HCT116 (cell line): Measurements from ENCODE around the gene PCCB. TPM values are rescaled to one million over a fixed set of nuclear protein-coding genes. Genes with fewer than 3 reads are reported as not detected.
A peak's percentile ranks its signal among the peaks of the same experiment; 100 is the strongest.

Source experiments
- ATAC-seq: fragments of 200-7000 bp; cut with Tn5 transposase; 2 replicates; pipeline ENCODE4 v1.9.1; 2020; ENCODE audit warnings: mild to moderate bottlenecking, moderate library complexity
- Bru-seq: library from RNA; stranded (reverse); fragments of 400-500 nt; gene quantifications from one replicate; lab custom pipeline; 2021; lab: Mats Ljungman, UMichigan
- BruChase-seq, 2 experiments: library from RNA; stranded (reverse); fragments of 400-500 nt; gene quantifications; one replicate each; lab custom pipeline; 2021; lab: Mats Ljungman, UMichigan
- BruUV-seq: library from RNA; stranded (reverse); fragments of 400-500 nt; replicated peaks from 2 replicates; lab custom pipeline; 2021; lab: Mats Ljungman, UMichigan
- CTCF ChIA-PET: fragments of 300-600 bp; sonication (Branson Sonifier 250); formaldehyde crosslinking; loops from one replicate; lab custom pipeline; 2021; ENCODE audit warnings: antibody characterized with exemption; lab: Charles Lee
- POLR2A ChIA-PET: fragments of 300-600, 350-600 bp; sonication (Branson Sonifier 250); formaldehyde crosslinking; loops from one replicate; lab custom pipeline; 2021; ENCODE audit warnings: antibody characterized with exemption; lab: Charles Lee
- RAD21 ChIA-PET, 2 experiments: fragments of 300-600 bp; sonication (Branson Sonifier 250); formaldehyde crosslinking; loops; one replicate each; lab custom pipeline; 2023; ENCODE audit warnings: low total read pairs in 2 of 2; ENCODE audit not compliant: uncharacterized antibody in 2 of 2, unreplicated experiment in 2 of 2, low non-redundant PET in 1 of 2; lab: Charles Lee
- DNase-seq: peaks from one replicate; pipeline ENCODE4 v3.0.0-alpha.2; 2010; ENCODE audit warnings: low read depth, low spot score
- H2AFZ ChIP-seq: fragments of 200-600 bp; shearing (Covaris generic), sonication (generic); 2 replicates; pipeline ENCODE4 v1.6.1; 2017; ENCODE audit warnings: low read depth, mixed run types, mixed read lengths, antibody characterized with exemption, low read length; ENCODE audit not compliant: poor library complexity, severe bottlenecking
- H3K27ac ChIP-seq: 2 replicates; pipeline ENCODE4 v1.5.1; 2012; ENCODE audit warnings: low read depth, low read length
- H3K27me3 ChIP-seq: fragments of 200-600 bp; sonication (generic); 2 replicates; pipeline ENCODE4 v1.6.1; 2016; ENCODE audit warnings: mixed run types, low read length, mixed read lengths; ENCODE audit not compliant: insufficient read depth
- H3K36me3 ChIP-seq, 2 experiments: fragments of 200-500 bp in 1 of 2; fragments of 200-600 bp in 1 of 2; sonication (Bioruptor generic) in 1 of 2; sonication (generic) in 1 of 2; 2 replicates each; pipeline versions ENCODE4 v1.5.1 to v1.6.1; 2014 to 2016; ENCODE audit warnings: low read length in 2 of 2, inconsistent platforms in 1 of 2, mixed read lengths in 1 of 2, mixed run types in 1 of 2; ENCODE audit not compliant: insufficient read depth in 2 of 2, control insufficient read depth in 1 of 2
- H3K4me1 ChIP-seq, 2 experiments: fragments of 200-600 bp in 1 of 2; sonication (generic) in 1 of 2; 2 replicates each; pipeline versions ENCODE4 v1.5.1 to v1.6.1; 2012 to 2017; ENCODE audit warnings: low read length in 2 of 2, inconsistent platforms in 1 of 2, mild to moderate bottlenecking in 1 of 2, mixed read lengths in 1 of 2, mixed run types in 1 of 2, moderate library complexity in 1 of 2; ENCODE audit not compliant: insufficient read depth in 2 of 2, control insufficient read depth in 1 of 2
- H3K4me2 ChIP-seq: fragments of 200-600 bp; sonication (generic); 2 replicates; pipeline ENCODE4 v1.6.1; 2017; ENCODE audit warnings: mixed run types, low read length, mixed read lengths
- H3K4me3 ChIP-seq, 2 experiments: fragments of 200-600 bp in 1 of 2; sonication (generic) in 1 of 2; replicated peaks in 1 of 2; 2 replicates each; pipeline ENCODE4 v1.5.1; 2011 to 2016; ENCODE audit warnings: low read length in 2 of 2, control low read depth in 1 of 2, low read depth in 1 of 2, mild to moderate bottlenecking in 1 of 2, mixed read lengths in 1 of 2, mixed run types in 1 of 2
- H3K79me2 ChIP-seq: fragments of 200-600 bp; sonication (generic); 2 replicates; pipeline ENCODE4 v1.6.1; 2017; ENCODE audit warnings: mild to moderate bottlenecking, mixed run types, low read length, moderate library complexity, mixed read lengths; ENCODE audit not compliant: insufficient read depth
- H3K9ac ChIP-seq: fragments of 200-600 bp; sonication (generic); 2 replicates; pipeline ENCODE4 v1.6.1; 2016; ENCODE audit warnings: low read length, mixed read lengths
- H3K9me2 ChIP-seq: fragments of 200-600 bp; sonication (generic), shearing (Covaris generic); 2 replicates; pipeline ENCODE4 v1.6.1; 2017; ENCODE audit warnings: mixed run types, mild to moderate bottlenecking, moderate library complexity; ENCODE audit not compliant: insufficient read depth
- H3K9me3 ChIP-seq, 2 experiments: fragments of 200-500 bp in 1 of 2; fragments of 200-600 bp in 1 of 2; sonication (Bioruptor generic) in 1 of 2; sonication (generic) in 1 of 2; 2 replicates each; pipeline ENCODE4 v1.6.1; 2014 to 2017; ENCODE audit warnings: low read length in 2 of 2, mixed read lengths in 2 of 2, inconsistent platforms in 1 of 2, low read depth in 1 of 2, mild to moderate bottlenecking in 1 of 2, mixed run types in 1 of 2, moderate library complexity in 1 of 2; ENCODE audit not compliant: control insufficient read depth in 1 of 2, insufficient read depth in 1 of 2
- H4K20me1 ChIP-seq: fragments of 200-600 bp; sonication (generic), shearing (Covaris generic); 2 replicates; pipeline ENCODE4 v1.6.1; 2017; ENCODE audit warnings: mixed run types, mild to moderate bottlenecking, moderate library complexity; ENCODE audit not compliant: insufficient read depth
- CBX3 ChIP-seq: IDR thresholded peaks from 2 replicates; pipeline ENCODE4 v1.6.1; 2012; ENCODE audit warnings: low read depth
- CEBPB ChIP-seq: IDR thresholded peaks from 2 replicates; pipeline ENCODE4 v1.6.1; 2012; ENCODE audit warnings: low read depth
- CTCF ChIP-seq, 3 experiments: fragments of 200-600 bp in 1 of 3; sonication (generic) in 1 of 3; IDR thresholded peaks in 2 of 3; conservative IDR thresholded peaks in 1 of 3; 2 replicates each; pipeline ENCODE4 v1.5.1; 2012 to 2017; ENCODE audit warnings: low read depth in 2 of 3, low read length in 2 of 3, antibody characterized with exemption in 1 of 3, borderline replicate concordance in 1 of 3, control low read depth in 1 of 3, mild to moderate bottlenecking in 1 of 3, mixed read lengths in 1 of 3, mixed run types in 1 of 3, moderate library complexity in 1 of 3; ENCODE audit not compliant: insufficient read depth in 1 of 3
- EZH2 ChIP-seq: fragments of 200-600 bp; sonication (generic); IDR thresholded peaks from 2 replicates; pipeline ENCODE4 v1.6.1; 2017; ENCODE audit warnings: antibody characterized with exemption, mixed run types
- FOSL1 ChIP-seq: IDR thresholded peaks from 2 replicates; pipeline ENCODE4 v1.6.1; 2012; ENCODE audit warnings: low read depth
- JUND ChIP-seq: IDR thresholded peaks from 2 replicates; pipeline ENCODE4 v1.6.1; 2012
- MAX ChIP-seq: IDR thresholded peaks from 2 replicates; pipeline ENCODE4 v1.6.1; 2012
- POLR2A ChIP-seq: IDR thresholded peaks from 2 replicates; pipeline ENCODE4 v1.7.0; 2011; ENCODE audit warnings: borderline replicate concordance; ENCODE audit not compliant: insufficient read depth, insufficient read length; ENCODE audit errors: extremely low read depth
- POLR2AphosphoS5 ChIP-seq: IDR thresholded peaks from 2 replicates; pipeline ENCODE4 v1.6.1; 2011; ENCODE audit warnings: mild to moderate bottlenecking, low read depth, low read length, moderate library complexity
- SRF ChIP-seq: IDR thresholded peaks from 2 replicates; pipeline ENCODE4 v1.6.1; 2012; ENCODE audit warnings: low read depth
- TCF7L2 ChIP-seq: IDR thresholded peaks from 2 replicates; pipeline ENCODE4 v1.7.0; 2011; ENCODE audit warnings: borderline replicate concordance, inconsistent platforms; ENCODE audit not compliant: insufficient read depth, insufficient read length; ENCODE audit errors: extremely low read depth
- YY1 ChIP-seq: IDR thresholded peaks from 2 replicates; pipeline ENCODE4 v1.6.1; 2011; ENCODE audit warnings: low read length, low read depth, moderate library complexity, mild to moderate bottlenecking; ENCODE audit not compliant: insufficient replicate concordance; ENCODE audit errors: extremely low read depth
- ZFX ChIP-seq: fragments of 450-650 bp; IDR thresholded peaks from 2 replicates; pipeline ENCODE4 v1.6.1; 2017
- intact Hi-C: fragments of 100-400 bp; cut with micrococcal nuclease; formaldehyde crosslinking; loops from 2 replicates; pipeline ENCODE4 v1.10.0; 2022
- long read RNA-seq: library from polyadenylated mRNA; unstranded; transcript quantifications from one replicate; pipeline ENCODE4 v2.0.0, GENCODE V29; 2021; ENCODE audit not compliant: unreplicated experiment
- polyA plus RNA-seq: library from polyadenylated mRNA; unstranded; fragments of >200 nt; gene quantifications from 2 replicates; pipeline ENCODE4 v1.2.1, GENCODE V29; 2012; ENCODE audit warnings: missing spikeins
- total RNA-seq: library from RNA; stranded (reverse); gene quantifications from one replicate; pipeline ENCODE4 v1.2.1, GENCODE V29; 2021; ENCODE audit not compliant: unreplicated experiment
- TF ChIP-seq, protein P1 (sequence below): IDR thresholded peaks from 2 replicates; pipeline ENCODE4 v1.6.1; 2011; ENCODE audit warnings: mild to moderate bottlenecking, low read length, moderate library complexity; ENCODE audit not compliant: insufficient replicate concordance; ENCODE audit errors: extremely low read depth
- TF ChIP-seq, protein P2 (sequence below): IDR thresholded peaks from 2 replicates; pipeline ENCODE4 v1.6.1; 2012; ENCODE audit warnings: low read depth
- TF ChIP-seq, protein P3 (sequence below): IDR thresholded peaks from 2 replicates; pipeline ENCODE4 v1.6.1; 2012

Gene PCCB
- 48.9 TPM for total RNA-seq
- polyA plus RNA-seq: 61.1 and 61.9 TPM in 2 replicates
- percentile 71 among the genes with signal in this experiment for Bru-seq, nascent RNA
- BruChase-seq, experiment 1, labeled RNA remaining after a 6-hour chase: percentile 67 among the genes with signal in this experiment
- BruChase-seq, experiment 2, labeled RNA remaining after a 2-hour chase: percentile 62 among the genes with signal in this experiment
- long read RNA-seq, full-length matches to known transcripts: 126 of 164 reads
- long read RNA-seq, partial matches to known transcripts: 27 of 164 reads
- long read RNA-seq, other reads (novel, unspliced or antisense): 11 of 164 reads

DNA sequence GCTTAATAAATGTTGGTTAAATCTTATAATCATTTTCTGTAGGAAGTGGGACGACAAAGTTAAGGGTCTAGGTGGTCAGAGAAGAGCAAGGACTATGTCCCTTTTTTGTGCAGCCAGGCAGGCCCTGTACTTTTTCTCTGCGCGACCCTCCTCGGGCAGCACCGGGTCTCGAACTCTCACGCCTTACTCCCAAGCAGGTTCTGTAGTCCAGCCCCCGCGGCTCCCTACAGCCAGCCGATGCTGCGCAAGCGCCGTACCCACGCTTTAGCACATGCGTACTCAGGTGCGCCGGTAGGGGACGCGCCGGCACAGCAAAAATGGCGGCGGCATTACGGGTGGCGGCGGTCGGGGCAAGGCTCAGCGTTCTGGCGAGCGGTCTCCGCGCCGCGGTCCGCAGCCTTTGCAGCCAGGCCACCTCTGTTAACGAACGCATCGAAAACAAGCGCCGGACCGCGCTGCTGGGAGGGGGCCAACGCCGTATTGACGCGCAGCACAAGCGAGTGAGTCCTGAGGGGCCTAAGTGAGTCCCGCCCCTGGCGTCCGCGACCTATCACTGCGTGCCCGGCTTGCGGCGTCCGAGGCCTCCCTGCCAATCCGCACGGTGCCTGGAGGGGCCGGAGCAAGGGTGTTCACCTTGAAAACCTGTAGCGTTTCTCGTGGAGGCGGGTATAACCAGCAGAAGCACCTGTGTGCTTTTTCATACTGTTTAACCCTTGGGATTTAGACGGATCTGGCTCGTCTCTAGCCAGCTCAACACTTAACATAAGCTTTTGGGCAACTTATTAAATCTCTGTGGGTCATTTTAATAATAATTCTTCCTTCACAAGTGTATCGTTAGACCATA lies at the start of gene PCCB:
PCCB (plus strand) TSS at position 282 of the 844 bp plus-strand sequence; CDS start at position 318, 36 bp downstream.
- peak within 1 kb of the TSS; percentile 70 for H3K27ac ChIP-seq
- peak within 1 kb of the TSS; percentile 70 for H3K9ac ChIP-seq
- peak within 1 kb of the TSS; percentile 90 for H3K4me2 ChIP-seq
- no peaks in the 10 kb centered on the region for H4K20me1 ChIP-seq
- H3K9me2 ChIP-seq: no peaks in the 10 kb centered on the region
- no peaks in the 10 kb centered on the region for H3K27me3 ChIP-seq
- ChIA-PET POLR2A (interaction anchor here (2.1 kb wide), 1 partner anchor 54 kb away, joined by 6 read pairs; the partner anchor contains the start of gene MSL2), CTCF (no interaction called here), RAD21 (no interaction called here)
- H3K79me2 ChIP-seq: peaks cover 31% of the 10 kb centered on the region
- peak; percentile 99 for ATAC-seq
- peak within 1 kb of the TSS; percentile 71 to 73 for H3K4me3 ChIP-seq
- peak; percentile 90 for DNase-seq
- intact Hi-C loops: loop anchor here (1.0 to 5.0 kb wide), 2 partner anchors 54 to 108 kb away; partner anchors contain the start of gene MSL2
- BruUV-seq: no TSS peak
- no peaks in the 10 kb centered on the region for H3K9me3 ChIP-seq
- peaks cover 18 to 23% of the 10 kb centered on the region in 2 experiments for H3K4me1 ChIP-seq
- H2AFZ ChIP-seq: peak within 1 kb of the TSS; percentile 44
- no peaks in the 10 kb centered on the region for H3K36me3 ChIP-seq
- TF ChIP-seq, protein P1, sequence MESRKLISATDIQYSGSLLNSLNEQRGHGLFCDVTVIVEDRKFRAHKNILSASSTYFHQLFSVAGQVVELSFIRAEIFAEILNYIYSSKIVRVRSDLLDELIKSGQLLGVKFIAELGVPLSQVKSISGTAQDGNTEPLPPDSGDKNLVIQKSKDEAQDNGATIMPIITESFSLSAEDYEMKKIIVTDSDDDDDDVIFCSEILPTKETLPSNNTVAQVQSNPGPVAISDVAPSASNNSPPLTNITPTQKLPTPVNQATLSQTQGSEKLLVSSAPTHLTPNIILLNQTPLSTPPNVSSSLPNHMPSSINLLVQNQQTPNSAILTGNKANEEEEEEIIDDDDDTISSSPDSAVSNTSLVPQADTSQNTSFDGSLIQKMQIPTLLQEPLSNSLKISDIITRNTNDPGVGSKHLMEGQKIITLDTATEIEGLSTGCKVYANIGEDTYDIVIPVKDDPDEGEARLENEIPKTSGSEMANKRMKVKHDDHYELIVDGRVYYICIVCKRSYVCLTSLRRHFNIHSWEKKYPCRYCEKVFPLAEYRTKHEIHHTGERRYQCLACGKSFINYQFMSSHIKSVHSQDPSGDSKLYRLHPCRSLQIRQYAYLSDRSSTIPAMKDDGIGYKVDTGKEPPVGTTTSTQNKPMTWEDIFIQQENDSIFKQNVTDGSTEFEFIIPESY: no peak
- TF ChIP-seq JUND (no peak), EZH2 (no peak), SRF (no peak), CEBPB (no peak), TCF7L2 (no peak), MAX (peak; percentile 90), ZFX (no peak; the same call in none of the 2 replicates), YY1 (peak; percentile 93), POLR2AphosphoS5 (peak; percentile 82), CBX3 (no peak), FOSL1 (no peak), POLR2A (peak; percentile 59), CTCF (IDR thresholded peaks at IDR 0.05 in 2 of 3, conservative IDR thresholded peaks at IDR 0.05 in 1 of 3; ENCODE audit: borderline replicate concordance in 1 of 3, insufficient read depth in 1 of 3, low read depth in 2 of 3, low read length in 2 of 3) (peak in 2 of 3 experiments; percentile 56 to 59; a peak in 4 of 6 replicates)
- TF ChIP-seq, protein P2, sequence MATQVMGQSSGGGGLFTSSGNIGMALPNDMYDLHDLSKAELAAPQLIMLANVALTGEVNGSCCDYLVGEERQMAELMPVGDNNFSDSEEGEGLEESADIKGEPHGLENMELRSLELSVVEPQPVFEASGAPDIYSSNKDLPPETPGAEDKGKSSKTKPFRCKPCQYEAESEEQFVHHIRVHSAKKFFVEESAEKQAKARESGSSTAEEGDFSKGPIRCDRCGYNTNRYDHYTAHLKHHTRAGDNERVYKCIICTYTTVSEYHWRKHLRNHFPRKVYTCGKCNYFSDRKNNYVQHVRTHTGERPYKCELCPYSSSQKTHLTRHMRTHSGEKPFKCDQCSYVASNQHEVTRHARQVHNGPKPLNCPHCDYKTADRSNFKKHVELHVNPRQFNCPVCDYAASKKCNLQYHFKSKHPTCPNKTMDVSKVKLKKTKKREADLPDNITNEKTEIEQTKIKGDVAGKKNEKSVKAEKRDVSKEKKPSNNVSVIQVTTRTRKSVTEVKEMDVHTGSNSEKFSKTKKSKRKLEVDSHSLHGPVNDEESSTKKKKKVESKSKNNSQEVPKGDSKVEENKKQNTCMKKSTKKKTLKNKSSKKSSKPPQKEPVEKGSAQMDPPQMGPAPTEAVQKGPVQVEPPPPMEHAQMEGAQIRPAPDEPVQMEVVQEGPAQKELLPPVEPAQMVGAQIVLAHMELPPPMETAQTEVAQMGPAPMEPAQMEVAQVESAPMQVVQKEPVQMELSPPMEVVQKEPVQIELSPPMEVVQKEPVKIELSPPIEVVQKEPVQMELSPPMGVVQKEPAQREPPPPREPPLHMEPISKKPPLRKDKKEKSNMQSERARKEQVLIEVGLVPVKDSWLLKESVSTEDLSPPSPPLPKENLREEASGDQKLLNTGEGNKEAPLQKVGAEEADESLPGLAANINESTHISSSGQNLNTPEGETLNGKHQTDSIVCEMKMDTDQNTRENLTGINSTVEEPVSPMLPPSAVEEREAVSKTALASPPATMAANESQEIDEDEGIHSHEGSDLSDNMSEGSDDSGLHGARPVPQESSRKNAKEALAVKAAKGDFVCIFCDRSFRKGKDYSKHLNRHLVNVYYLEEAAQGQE: no peak
- TF ChIP-seq, protein P3, sequence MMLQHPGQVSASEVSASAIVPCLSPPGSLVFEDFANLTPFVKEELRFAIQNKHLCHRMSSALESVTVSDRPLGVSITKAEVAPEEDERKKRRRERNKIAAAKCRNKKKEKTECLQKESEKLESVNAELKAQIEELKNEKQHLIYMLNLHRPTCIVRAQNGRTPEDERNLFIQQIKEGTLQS: no peak
